ENCODE measurements around the gene TNS3.

Gene TNS3

GRCh38 chr7:47581438-47581803 lies 490 bp downstream of the TNS3 start:
- DNase-seq (ENCODE audit: low read depth in 3 of 3) = no peak

GRCh38 chr7:47580811-47581331 lies 1.0 kb downstream of the TNS3 start:
- no peak for DNase-seq (ENCODE audit: low read depth in 3 of 3)

- no peak for DNase-seq (ENCODE audit: low read depth in 3 of 3)
These were observed 1.7 kb downstream of the TNS3 start for GRCh38 chr7:47580175-47580706.

GRCh38 chr7:47579458-47579857 lies 2.5 kb downstream of the TNS3 start:
- no peak for DNase-seq (ENCODE audit: low read depth in 3 of 3)

DNA sequence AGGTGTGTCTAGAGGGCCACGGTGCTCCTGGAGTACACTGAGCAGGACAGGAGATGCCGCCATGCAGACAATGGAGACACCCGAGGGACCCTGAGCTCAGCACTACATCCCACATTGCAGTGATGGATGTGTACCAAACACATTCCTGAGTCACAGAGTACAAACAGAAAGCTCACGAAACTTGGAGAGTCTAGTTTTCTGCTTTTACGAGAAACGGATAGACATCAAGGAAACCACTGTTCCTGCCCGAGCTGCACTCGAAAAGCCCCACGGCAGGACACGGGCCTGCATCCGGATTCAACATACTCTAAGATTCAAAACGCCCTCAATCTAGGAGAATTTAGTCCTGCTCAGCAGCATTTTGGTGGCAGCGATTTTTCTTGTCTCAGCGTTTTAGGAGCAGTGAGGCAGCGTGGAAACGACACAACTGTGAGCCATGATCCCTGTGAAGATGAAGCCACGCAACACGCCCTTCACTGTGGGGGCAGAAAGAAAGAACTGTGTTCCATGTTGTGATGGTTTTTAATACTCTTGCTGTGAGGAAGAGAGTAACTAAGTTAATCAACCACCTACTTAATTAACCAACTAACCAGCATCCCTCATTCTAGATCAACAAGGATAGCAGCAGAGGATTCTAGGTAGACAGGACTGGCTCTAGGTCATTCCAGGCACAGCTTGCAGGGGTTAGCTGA lies 3.2 kb downstream of the TNS3 start:
- no peak for DNase-seq (ENCODE audit: low read depth in 3 of 3)

- no peak for DNase-seq (ENCODE audit: low read depth in 3 of 3)
These were observed 4.5 kb downstream of the TNS3 start for GRCh38 chr7:47577321-47577919.

GRCh38 chr7:47576866-47577306 lies 5.0 kb downstream of the TNS3 start:
- no peak for DNase-seq (ENCODE audit: low read depth in 3 of 3)

DNA sequence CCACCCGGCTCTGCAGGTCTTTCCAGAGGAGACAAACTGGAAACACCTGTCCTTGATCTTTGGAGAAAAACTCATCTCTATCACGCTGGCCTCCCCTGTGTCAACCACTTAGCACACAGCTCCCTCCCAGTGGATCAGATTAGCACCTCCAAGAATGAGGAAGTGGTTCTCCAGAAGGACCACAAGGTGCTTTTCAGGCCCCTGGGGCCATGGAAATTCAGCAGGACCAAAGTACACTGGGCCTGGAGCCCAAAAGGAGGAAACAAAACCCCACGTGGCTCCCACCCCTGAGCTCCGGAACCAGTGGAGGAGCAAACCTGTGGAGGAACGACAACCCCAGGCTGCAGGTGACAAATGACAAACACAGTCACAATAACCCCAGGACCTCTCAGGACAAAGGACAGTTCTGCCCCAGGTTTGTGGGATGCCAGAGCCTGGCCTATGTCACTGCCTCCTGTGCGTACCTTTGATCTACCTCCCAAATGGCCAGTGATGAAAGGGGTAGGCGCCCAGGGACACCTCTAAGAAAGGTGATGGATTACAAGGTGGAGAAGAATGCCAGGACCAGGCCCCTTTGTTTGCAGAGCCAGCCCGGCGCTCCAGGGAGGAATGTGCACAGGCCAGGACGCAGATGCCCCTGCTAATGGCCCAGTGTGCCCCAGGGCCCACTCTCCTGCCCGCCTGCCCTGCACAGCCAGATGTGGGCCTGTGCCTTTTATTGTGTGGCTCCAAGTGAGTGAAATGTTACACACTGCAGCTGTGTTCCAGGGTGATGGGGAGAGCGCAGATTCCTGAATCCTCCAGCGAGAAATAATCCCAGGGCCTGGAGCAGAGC lies 5.7 kb downstream of the TNS3 start:
- no peak for DNase-seq (ENCODE audit: low read depth in 3 of 3)

- DNase-seq (ENCODE audit: low read depth in 3 of 3) = no peak
These were observed 7.2 kb downstream of the TNS3 start for GRCh38 chr7:47574482-47575329.

- no peak for DNase-seq (ENCODE audit: low read depth in 3 of 3)
These were observed 8.0 kb downstream of the TNS3 start for GRCh38 chr7:47573758-47574481.

DNA sequence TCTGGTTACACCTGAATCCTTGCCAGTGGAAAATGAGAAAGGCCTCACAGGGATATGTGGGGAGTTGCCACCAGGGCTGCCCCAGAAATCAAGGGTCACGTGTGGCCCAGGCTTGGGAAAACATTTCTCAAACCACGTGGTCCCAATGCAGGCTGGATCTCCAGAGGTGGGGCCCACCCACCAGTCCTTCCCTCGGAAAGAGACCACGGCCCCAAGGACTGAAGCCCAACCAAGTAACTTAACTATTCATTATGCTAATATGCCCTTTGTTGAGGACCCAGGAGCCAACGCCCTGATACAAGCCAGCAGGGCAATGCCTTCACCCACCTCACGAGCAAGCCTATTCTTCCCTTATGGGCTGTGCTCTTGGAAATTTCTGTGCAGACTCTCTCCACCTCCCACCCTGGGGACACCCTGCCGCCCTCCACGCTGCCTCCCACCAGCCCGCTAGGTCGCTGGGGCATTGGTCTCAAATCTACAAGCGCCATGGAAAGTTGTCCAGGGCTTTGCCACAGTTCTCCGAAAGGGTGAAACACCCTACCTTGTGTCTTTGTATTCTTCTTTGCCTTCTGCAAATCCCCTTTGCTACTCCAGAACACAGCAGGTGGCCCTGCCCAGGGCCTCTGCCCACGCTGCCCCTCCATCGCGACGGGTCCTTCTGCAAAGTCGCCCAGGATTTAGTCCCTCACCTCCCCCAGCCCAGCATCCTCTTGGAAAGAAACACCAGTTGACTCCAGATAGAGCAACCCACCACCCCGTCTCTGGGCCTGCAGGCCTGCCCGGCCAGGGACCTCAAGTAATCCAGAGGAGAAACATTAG lies 8.8 kb downstream of the TNS3 start:
- DNase-seq (ENCODE audit: low read depth in 3 of 3) = no peak

DNA sequence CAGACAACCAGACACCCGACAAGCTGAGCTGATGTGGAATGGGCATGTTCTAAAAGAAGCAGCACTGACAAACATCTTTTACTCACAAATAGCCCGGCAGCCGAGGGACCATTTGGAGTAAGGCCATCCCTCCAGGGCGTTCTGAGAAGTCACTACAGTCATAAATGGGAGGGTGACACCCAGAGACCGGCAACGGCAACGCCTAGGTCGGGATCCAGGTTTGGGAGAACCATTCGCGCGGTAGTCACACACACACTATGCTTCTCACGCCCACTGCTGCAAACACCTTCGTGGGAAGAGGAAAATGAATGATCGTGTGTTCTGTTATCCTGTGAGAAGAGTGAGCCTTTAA lies 9.8 kb downstream of the TNS3 start:
- no peak for DNase-seq (ENCODE audit: low read depth in 3 of 3)

DNA sequence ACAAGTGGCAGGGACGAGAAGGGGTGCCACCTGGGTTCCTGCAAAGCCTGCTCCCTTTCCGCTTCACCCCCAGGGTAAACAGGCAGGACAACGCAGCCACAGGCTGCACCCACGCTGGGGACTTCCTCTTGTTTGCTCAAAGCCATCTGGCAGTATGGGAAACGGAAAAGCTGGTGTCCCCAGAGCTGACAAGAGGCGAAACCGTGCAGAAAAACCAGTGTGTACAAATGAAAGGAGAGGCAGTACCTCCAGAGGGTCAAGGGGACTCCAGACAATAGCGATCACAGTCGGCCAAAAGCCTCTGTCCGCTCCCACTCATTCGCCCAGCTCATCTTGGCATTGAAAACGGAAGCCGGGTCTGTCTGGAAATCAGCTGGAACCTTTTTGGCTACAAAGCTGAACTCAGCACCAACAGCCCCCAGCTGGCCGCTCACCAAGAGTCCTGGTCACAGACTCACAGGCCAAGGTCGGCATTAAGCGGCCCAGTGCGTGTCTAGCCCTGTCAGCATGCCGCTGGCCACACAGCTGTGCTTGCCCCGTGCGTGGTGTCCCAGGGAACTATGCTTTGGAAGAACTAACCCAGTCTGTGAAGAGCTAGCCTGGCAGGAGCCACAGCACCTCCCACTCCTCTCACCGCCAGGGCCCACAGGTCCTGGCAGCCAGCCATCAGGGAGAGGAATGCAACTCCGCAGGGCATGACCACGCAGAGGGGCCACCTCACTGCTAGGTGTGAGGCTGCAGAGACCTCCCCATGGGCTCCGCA lies 10.4 kb downstream of the TNS3 start:
- DNase-seq (ENCODE audit: low read depth in 3 of 3) = no peak

- no peak for DNase-seq (ENCODE audit: low read depth in 3 of 3)
These were observed 11.3 kb downstream of the TNS3 start for GRCh38 chr7:47570649-47571050.

DNA sequence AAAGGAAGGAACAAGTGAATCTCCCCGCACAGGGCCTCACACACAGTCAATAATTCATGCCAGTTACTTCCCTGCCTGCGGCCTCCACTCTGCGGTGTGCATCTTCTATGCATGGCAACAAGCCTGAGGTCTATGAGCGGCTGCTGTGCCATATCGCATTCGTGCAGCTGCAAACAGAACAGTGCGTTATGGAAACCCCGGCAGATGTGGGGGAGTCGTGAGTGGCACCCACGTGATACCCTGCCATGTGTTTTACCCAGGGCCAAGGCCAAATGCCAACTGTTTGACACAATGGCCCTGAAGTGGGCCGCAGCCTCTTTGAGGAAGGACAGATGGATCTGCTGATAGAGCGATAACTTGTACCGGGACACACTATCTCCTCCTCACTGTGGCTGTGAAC lies 13.4 kb downstream of the TNS3 start:
- no peak for DNase-seq (ENCODE audit: low read depth in 3 of 3)

DNA sequence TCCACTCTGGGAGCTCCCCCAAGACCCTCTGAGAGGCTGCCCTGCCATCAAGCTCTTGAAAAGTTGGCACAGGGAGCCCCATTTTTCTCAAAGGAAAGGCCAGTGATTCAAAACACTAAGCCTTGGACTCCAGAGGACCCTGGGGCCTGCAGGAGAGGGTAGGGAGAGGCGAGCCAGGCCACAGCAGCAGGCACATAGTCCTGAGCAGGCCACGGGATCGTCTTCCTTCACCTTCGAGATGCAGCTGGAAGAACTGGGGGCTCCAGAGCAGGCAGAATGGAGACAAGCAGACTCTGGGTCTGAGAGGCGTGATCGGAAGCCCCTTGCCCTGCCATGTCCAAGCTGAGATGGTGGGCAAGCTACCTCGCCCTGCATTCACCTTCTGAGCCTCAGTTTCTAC lies 13.9 kb downstream of the TNS3 start:
- no peak for DNase-seq (ENCODE audit: low read depth in 3 of 3)

- no peak for DNase-seq (ENCODE audit: low read depth in 3 of 3)
These were observed 16.2 kb downstream of the TNS3 start for GRCh38 chr7:47565640-47566250.

- no peak for DNase-seq (ENCODE audit: low read depth in 3 of 3)
These were observed 18.4 kb downstream of the TNS3 start for GRCh38 chr7:47563521-47563920.

Measured in stimulated activated CD4-positive, alpha-beta T cell treated with anti-CD3 and anti-CD28 coated beads, TNF-alpha, amount 100 ng/mL, for 24 hours (primary cell).